IgD-negative memory B cell (primary cell): Measurements from ENCODE around the gene THSD7A. TPM values are rescaled to one million over a fixed set of nuclear protein-coding genes. Genes with fewer than 3 reads are reported as not detected.

Experiments
- H3K27ac Mint-ChIP-seq, 3 donors: one replicate each; pipeline ENCODE4 v1.8.0; 2020 to 2022; ENCODE audit warnings: mild to moderate bottlenecking in 3 of 3, mixed read lengths in 3 of 3, moderate library complexity in 1 of 3
- H3K27me3 Mint-ChIP-seq: one replicate; pipeline ENCODE4 v1.8.0; 2021; ENCODE audit warnings: mixed read lengths
- H3K36me3 Mint-ChIP-seq: one replicate; pipeline ENCODE4 v1.8.0; 2020; ENCODE audit warnings: mild to moderate bottlenecking, mixed read lengths
- H3K4me1 Mint-ChIP-seq, 3 donors: one replicate each; pipeline ENCODE4 v1.8.0; 2020 to 2022; ENCODE audit warnings: mixed read lengths in 3 of 3, mild to moderate bottlenecking in 1 of 3
- H3K4me3 Mint-ChIP-seq, 4 donors: one replicate each; pipeline ENCODE4 v1.8.0; 2020 to 2022; ENCODE audit warnings: mild to moderate bottlenecking in 4 of 4, mixed read lengths in 4 of 4, moderate library complexity in 3 of 4
- H3K9me3 Mint-ChIP-seq, 3 donors: one replicate each; pipeline ENCODE4 v1.8.0; 2020 to 2021; ENCODE audit warnings: mixed read lengths in 3 of 3, mild to moderate bottlenecking in 1 of 3
- polyA plus RNA-seq: library from polyadenylated mRNA; unstranded; fragments of 300-500 nt; fragmentation: Illumina TruSeq; gene quantifications from one replicate; pipeline ENCODE4 v1.2.3, GENCODE V29; 2021

THSD7A gene
- polyA plus RNA-seq, 1 donor from 2014 or later: not detected

- H3K27ac Mint-ChIP-seq: no peak overlapping the region
- H3K4me1 Mint-ChIP-seq: no peaks in the 10 kb centered on the region
- H3K4me3 Mint-ChIP-seq: no peak overlapping the region
- no peaks in the 10 kb centered on the region for H3K36me3 Mint-ChIP-seq
- no peaks in the 10 kb centered on the region for H3K27me3 Mint-ChIP-seq
- H3K9me3 Mint-ChIP-seq: no peaks in the 10 kb centered on the region
These were observed 164.2 kb downstream of the THSD7A start for GRCh38 chr7:11667810-11668185.

DNA sequence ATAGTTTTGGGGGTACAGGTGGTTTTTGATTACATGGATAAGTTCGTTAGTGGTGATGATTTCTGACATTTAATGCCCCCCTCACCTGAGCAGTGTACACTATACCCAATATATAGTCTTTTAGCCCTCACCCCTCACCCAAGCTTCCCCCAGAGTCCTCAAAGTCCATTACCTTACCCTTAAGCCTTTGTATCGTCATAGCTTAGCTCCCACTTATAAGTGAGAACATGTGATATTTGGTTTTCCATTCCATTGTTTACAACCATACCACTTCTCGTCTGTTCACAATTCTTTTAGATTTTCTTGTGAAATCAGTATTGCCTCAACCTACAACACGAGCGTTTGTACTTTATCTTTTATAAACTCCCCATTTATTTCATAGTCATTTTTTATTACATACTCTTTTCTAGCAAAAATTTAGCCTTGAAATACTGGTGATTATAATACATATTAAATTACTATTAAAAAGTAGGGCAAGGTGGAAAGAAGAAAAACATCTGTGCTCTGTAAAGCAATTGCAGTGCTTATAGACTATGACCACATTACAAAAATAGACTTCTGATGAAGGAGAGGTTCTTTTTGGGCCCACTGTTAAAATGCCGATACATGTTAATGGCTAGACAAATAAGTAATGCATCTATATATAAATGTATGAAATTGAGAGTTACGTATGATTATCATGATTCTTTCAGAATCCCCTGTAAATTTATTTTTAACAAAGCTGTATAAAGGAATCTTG, 164.8 kb downstream of the THSD7A start:
- no peaks in the 10 kb centered on the region for H3K4me1 Mint-ChIP-seq
- no peaks in the 10 kb centered on the region for H3K9me3 Mint-ChIP-seq
- no peaks in the 10 kb centered on the region for H3K36me3 Mint-ChIP-seq
- no peak overlapping the region for H3K4me3 Mint-ChIP-seq
- H3K27me3 Mint-ChIP-seq: no peaks in the 10 kb centered on the region
- H3K27ac Mint-ChIP-seq: no peak overlapping the region

DNA sequence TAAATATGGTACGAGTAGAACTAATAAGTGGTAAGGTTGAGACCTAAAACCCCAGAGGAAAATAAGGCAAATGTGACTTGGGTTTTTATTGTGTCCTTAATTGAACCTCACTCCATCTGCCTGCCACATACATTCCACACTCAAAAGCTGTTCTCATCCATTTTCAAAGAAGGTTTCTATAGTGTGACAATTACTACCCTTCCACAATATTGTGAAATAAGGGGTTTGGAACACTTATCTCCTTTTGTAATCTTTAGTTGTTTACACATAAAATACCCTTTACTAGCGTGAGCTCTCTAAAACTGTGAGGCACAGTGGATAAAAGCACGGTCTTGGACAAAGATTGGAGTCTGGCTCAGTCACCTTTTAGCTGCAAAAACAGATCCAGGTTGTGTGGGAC, 166.6 kb downstream of the THSD7A start:
- no peaks in the 10 kb centered on the region for H3K9me3 Mint-ChIP-seq
- no peaks in the 10 kb centered on the region for H3K4me1 Mint-ChIP-seq
- no peak overlapping the region for H3K4me3 Mint-ChIP-seq
- H3K27ac Mint-ChIP-seq: no peak overlapping the region
- H3K36me3 Mint-ChIP-seq: no peaks in the 10 kb centered on the region
- H3K27me3 Mint-ChIP-seq: no peaks in the 10 kb centered on the region

- Mint-ChIP-seq H3K27ac (no peak overlapping the region), H3K9me3 (no peaks in the 10 kb centered on the region), H3K4me1 (no peaks in the 10 kb centered on the region), H3K36me3 (no peaks in the 10 kb centered on the region), H3K27me3 (no peaks in the 10 kb centered on the region), H3K4me3 (no peak overlapping the region)
These were observed 176.4 kb downstream of the THSD7A start for GRCh38 chr7:11655642-11656041.

GRCh38 chr7:11655163-11655562, 176.8 kb downstream of the THSD7A start:
- Mint-ChIP-seq H3K9me3 (no peaks in the 10 kb centered on the region), H3K4me3 (no peak overlapping the region), H3K36me3 (no peaks in the 10 kb centered on the region), H3K4me1 (no peaks in the 10 kb centered on the region), H3K27ac (no peak overlapping the region), H3K27me3 (no peaks in the 10 kb centered on the region)

- Mint-ChIP-seq H3K27me3 (no peaks in the 10 kb centered on the region), H3K9me3 (no peaks in the 10 kb centered on the region), H3K4me3 (no peak overlapping the region), H3K36me3 (no peaks in the 10 kb centered on the region), H3K4me1 (no peaks in the 10 kb centered on the region), H3K27ac (no peak overlapping the region)
These were observed 181.5 kb downstream of the THSD7A start for GRCh38 chr7:11650500-11650899.

GRCh38 chr7:11650030-11650429, 182.0 kb downstream of the THSD7A start:
- no peak overlapping the region for H3K4me3 Mint-ChIP-seq
- no peaks in the 10 kb centered on the region for H3K36me3 Mint-ChIP-seq
- H3K27me3 Mint-ChIP-seq: no peaks in the 10 kb centered on the region
- H3K27ac Mint-ChIP-seq: no peak overlapping the region
- no peaks in the 10 kb centered on the region for H3K9me3 Mint-ChIP-seq
- no peaks in the 10 kb centered on the region for H3K4me1 Mint-ChIP-seq

DNA sequence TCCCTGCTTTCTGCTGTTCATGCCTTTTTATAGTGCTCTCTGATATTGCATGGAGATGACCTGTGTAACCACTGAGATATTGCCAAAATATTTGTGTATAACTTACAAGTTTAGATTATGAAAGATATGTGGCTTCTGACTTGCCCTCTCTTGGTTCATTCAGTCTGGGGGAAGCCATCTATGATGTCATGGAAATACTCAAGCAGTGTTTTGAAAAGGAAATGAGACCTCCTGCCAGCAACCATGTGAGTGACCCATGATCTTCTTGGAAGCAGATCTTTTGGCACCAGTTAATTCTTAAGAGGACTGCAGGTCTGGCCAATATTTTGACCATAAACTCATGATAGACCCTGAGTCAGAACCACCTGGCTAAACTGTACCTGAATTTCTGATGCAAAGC, 183.0 kb downstream of the THSD7A start:
- Mint-ChIP-seq H3K4me3 (no peak overlapping the region), H3K36me3 (no peaks in the 10 kb centered on the region), H3K27ac (no peak overlapping the region), H3K27me3 (no peaks in the 10 kb centered on the region), H3K9me3 (no peaks in the 10 kb centered on the region), H3K4me1 (no peaks in the 10 kb centered on the region)

- H3K27me3 Mint-ChIP-seq: no peaks in the 10 kb centered on the region
These were observed 183.9 kb downstream of the THSD7A start for GRCh38 chr7:11648101-11648500.

GRCh38 chr7:11642841-11643240, 189.2 kb downstream of the THSD7A start:
- no peak overlapping the region for H3K27ac Mint-ChIP-seq
- no peak overlapping the region for H3K4me3 Mint-ChIP-seq
- H3K4me1 Mint-ChIP-seq: no peaks in the 10 kb centered on the region
- H3K9me3 Mint-ChIP-seq: no peaks in the 10 kb centered on the region
- H3K36me3 Mint-ChIP-seq: no peaks in the 10 kb centered on the region
- no peaks in the 10 kb centered on the region for H3K27me3 Mint-ChIP-seq

More at GRCh38 chr7:11648101-11648500, 183.9 kb downstream of the THSD7A start:
- Mint-ChIP-seq H3K9me3 (no peaks in the 10 kb centered on the region), H3K36me3 (no peaks in the 10 kb centered on the region), H3K4me3 (no peak overlapping the region), H3K27ac (no peak overlapping the region), H3K4me1 (no peaks in the 10 kb centered on the region)

GRCh38 chr7:11642276-11642675, 189.7 kb downstream of the THSD7A start:
- no peaks in the 10 kb centered on the region for H3K27me3 Mint-ChIP-seq
- peaks cover 0 to 1% (median 0%) of the 10 kb centered on the region in 3 donors for H3K9me3 Mint-ChIP-seq
- no peaks in the 10 kb centered on the region for H3K36me3 Mint-ChIP-seq
- H3K4me1 Mint-ChIP-seq: no peaks in the 10 kb centered on the region
- no peak overlapping the region for H3K27ac Mint-ChIP-seq
- H3K4me3 Mint-ChIP-seq: no peak overlapping the region

- no peaks in the 10 kb centered on the region for H3K36me3 Mint-ChIP-seq
- H3K27me3 Mint-ChIP-seq: no peaks in the 10 kb centered on the region
- no peak overlapping the region for H3K27ac Mint-ChIP-seq
- no peaks in the 10 kb centered on the region for H3K4me1 Mint-ChIP-seq
- H3K4me3 Mint-ChIP-seq: no peak overlapping the region
- peaks cover 0 to 2% (median 0%) of the 10 kb centered on the region in 3 donors for H3K9me3 Mint-ChIP-seq
These were observed 193.8 kb downstream of the THSD7A start for GRCh38 chr7:11638011-11638774.

GRCh38 chr7:11636274-11636673, 195.7 kb downstream of the THSD7A start:
- no peak overlapping the region for H3K4me3 Mint-ChIP-seq
- H3K9me3 Mint-ChIP-seq: peaks cover 0 to 2% (median 0%) of the 10 kb centered on the region in 3 donors
- no peaks in the 10 kb centered on the region for H3K27me3 Mint-ChIP-seq
- H3K27ac Mint-ChIP-seq: no peak overlapping the region
- no peaks in the 10 kb centered on the region for H3K36me3 Mint-ChIP-seq
- no peaks in the 10 kb centered on the region for H3K4me1 Mint-ChIP-seq

GRCh38 chr7:11633310-11633709, 198.7 kb downstream of the THSD7A start:
- H3K27me3 Mint-ChIP-seq: no peaks in the 10 kb centered on the region
- peaks cover 0 to 2% (median 0%) of the 10 kb centered on the region in 3 donors for H3K9me3 Mint-ChIP-seq
- no peak overlapping the region for H3K27ac Mint-ChIP-seq
- H3K4me1 Mint-ChIP-seq: no peaks in the 10 kb centered on the region
- no peaks in the 10 kb centered on the region for H3K36me3 Mint-ChIP-seq
- no peak overlapping the region for H3K4me3 Mint-ChIP-seq

GRCh38 chr7:11630355-11630754, 201.6 kb downstream of the THSD7A start:
- H3K4me3 Mint-ChIP-seq: no peak overlapping the region
- H3K4me1 Mint-ChIP-seq: no peaks in the 10 kb centered on the region
- no peak overlapping the region for H3K27ac Mint-ChIP-seq

DNA sequence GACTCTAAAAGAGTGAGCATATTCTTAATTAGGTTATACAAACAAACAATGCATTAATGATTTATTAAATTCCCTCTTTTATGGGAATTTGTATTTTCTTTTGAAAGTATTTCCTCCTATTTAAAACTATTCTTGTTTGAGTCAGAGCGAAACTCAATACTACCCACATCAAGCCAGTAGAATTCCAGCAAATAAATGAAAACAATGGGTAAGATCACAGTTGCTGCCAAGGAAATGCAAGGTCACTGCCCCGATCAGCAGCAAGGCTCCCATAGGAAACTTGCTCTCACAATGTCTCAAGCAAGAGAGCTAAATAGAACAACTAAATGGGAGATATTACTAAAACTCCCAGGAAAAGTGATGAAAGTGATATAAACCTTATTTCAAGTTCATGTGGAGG, 206.3 kb downstream of the THSD7A start:
- Mint-ChIP-seq H3K4me3 (no peak overlapping the region), H3K27ac (no peak overlapping the region), H3K36me3 (no peaks in the 10 kb centered on the region), H3K9me3 (peaks cover 0 to 5% (median 0%) of the 10 kb centered on the region in 3 donors), H3K4me1 (no peaks in the 10 kb centered on the region), H3K27me3 (no peaks in the 10 kb centered on the region)

More at GRCh38 chr7:11630355-11630754, 201.6 kb downstream of the THSD7A start:
- no peaks in the 10 kb centered on the region for H3K36me3 Mint-ChIP-seq
- H3K27me3 Mint-ChIP-seq: no peaks in the 10 kb centered on the region
- H3K9me3 Mint-ChIP-seq: no peaks in the 10 kb centered on the region
